Measurements from ENCODE around the gene ITGA1.

DNA sequence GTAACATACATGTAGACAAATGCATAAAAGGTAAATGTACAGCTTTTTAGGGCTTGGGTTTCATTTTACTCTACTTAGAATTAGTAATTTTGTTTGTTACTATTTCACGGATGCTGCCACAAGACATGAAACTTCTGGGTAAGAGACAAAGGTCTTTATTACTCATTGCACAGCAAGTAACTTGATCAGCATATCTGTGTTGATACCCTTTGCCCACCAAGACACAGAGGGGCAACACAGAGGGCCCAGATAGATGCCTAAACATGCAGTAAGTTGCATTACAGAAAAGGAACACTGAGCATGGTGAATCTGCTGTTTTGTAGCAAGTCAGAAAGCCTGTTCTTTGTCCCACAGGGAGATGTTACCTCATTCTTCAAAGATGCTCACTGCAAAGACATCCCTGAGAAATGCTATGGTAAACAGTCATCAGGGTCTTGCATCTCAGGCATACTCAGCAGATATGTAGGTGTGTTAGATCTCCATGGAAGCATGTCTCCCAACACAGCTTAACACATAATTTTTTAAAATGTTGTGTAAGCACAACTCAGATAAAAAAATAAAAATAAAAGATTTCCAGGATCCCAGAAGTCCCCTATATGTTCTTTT, 211.7 kb downstream of the ITGA1 start:
- no peak for TF ChIP-seq POLR2A (IDR thresholded peaks at IDR 0.05)
- TF ChIP-seq, protein P1, sequence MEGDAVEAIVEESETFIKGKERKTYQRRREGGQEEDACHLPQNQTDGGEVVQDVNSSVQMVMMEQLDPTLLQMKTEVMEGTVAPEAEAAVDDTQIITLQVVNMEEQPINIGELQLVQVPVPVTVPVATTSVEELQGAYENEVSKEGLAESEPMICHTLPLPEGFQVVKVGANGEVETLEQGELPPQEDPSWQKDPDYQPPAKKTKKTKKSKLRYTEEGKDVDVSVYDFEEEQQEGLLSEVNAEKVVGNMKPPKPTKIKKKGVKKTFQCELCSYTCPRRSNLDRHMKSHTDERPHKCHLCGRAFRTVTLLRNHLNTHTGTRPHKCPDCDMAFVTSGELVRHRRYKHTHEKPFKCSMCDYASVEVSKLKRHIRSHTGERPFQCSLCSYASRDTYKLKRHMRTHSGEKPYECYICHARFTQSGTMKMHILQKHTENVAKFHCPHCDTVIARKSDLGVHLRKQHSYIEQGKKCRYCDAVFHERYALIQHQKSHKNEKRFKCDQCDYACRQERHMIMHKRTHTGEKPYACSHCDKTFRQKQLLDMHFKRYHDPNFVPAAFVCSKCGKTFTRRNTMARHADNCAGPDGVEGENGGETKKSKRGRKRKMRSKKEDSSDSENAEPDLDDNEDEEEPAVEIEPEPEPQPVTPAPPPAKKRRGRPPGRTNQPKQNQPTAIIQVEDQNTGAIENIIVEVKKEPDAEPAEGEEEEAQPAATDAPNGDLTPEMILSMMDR (IDR thresholded peaks at IDR 0.05): no peak
